Endothelial cell of umbilical vein (primary cell): ENCODE measurements around the gene MAP3K14. TPM values are rescaled to one million over a fixed set of nuclear protein-coding genes. Genes with fewer than 3 reads are reported as not detected.

Source experiments
- BruUV-seq: library from RNA; stranded (reverse); fragments of 400-500 nt; replicated peaks from 2 replicates; lab custom pipeline; 2021; lab: Mats Ljungman, UMichigan
- CTCF ChIA-PET: fragments of 300-600, 350-600 bp; sonication (Branson Sonifier 250); formaldehyde crosslinking; loops from one replicate; lab custom pipeline; 2021; ENCODE audit warnings: antibody characterized with exemption, inconsistent platforms; lab: Charles Lee
- POLR2A ChIA-PET: fragments of 300-600, 350-600 bp; sonication (Branson Sonifier 250); formaldehyde crosslinking; loops from one replicate; lab custom pipeline; 2021; ENCODE audit warnings: antibody characterized with exemption, inconsistent platforms; lab: Charles Lee
- DNase-seq: peaks from one replicate; pipeline ENCODE4 v3.0.0-alpha.2; 2011; ENCODE audit warnings: low read depth, low spot score
- FAIRE-seq: peaks from 2 replicates; lab custom pipeline; 2011; peaks lifted over from hg19 to GRCh38; lab: Jason Lieb, UNC
- H2AFZ ChIP-seq: 2 replicates; pipeline ENCODE4 v1.6.0; 2012; ENCODE audit warnings: low read depth, low read length, control low read depth, inconsistent platforms
- H3K27ac ChIP-seq: 2 replicates; pipeline ENCODE4 v1.5.1; 2011; ENCODE audit warnings: low read depth, mild to moderate bottlenecking, control low read depth, low read length, moderate library complexity; ENCODE audit not compliant: insufficient read depth
- H3K27me3 ChIP-seq, 2 experiments: 2 replicates each; pipeline versions ENCODE4 v1.6.0 to v1.6.1; 2011; ENCODE audit warnings: low read length in 2 of 2, mixed read lengths in 1 of 2; ENCODE audit not compliant: control insufficient read depth in 2 of 2, insufficient read depth in 2 of 2
- H3K36me3 ChIP-seq, 2 experiments: 2 replicates in 1 of 2; 3 replicates in 1 of 2; pipeline ENCODE4 v1.5.1; 2011; ENCODE audit warnings: low read length in 2 of 2, mild to moderate bottlenecking in 1 of 2, moderate library complexity in 1 of 2; ENCODE audit not compliant: control insufficient read depth in 2 of 2, insufficient read depth in 2 of 2; ENCODE audit errors: extremely low read depth in 1 of 2
- H3K4me1 ChIP-seq: 3 replicates; pipeline ENCODE4 v1.5.1; 2011; ENCODE audit warnings: mild to moderate bottlenecking, low read length; ENCODE audit not compliant: control insufficient read depth, insufficient read depth; ENCODE audit errors: extremely low read depth
- H3K4me2 ChIP-seq: 2 replicates; pipeline ENCODE4 v1.6.1; 2011; ENCODE audit warnings: low read length, control low read depth, mixed read lengths; ENCODE audit not compliant: insufficient read depth
- H3K4me3 ChIP-seq, 3 experiments: fragments of 200-600 bp in 1 of 3; sonication (generic), shearing (Covaris generic) in 1 of 3; replicated peaks in 1 of 3; 2 replicates each; pipeline ENCODE4 v1.5.1; 2011 to 2016; ENCODE audit warnings: control low read depth in 3 of 3, low read length in 3 of 3, mild to moderate bottlenecking in 2 of 3, inconsistent platforms in 1 of 3, low read depth in 1 of 3, moderate library complexity in 1 of 3; ENCODE audit not compliant: insufficient read depth in 1 of 3
- H3K79me2 ChIP-seq: 2 replicates; pipeline ENCODE4 v1.6.0; 2012; ENCODE audit warnings: low read length, inconsistent platforms; ENCODE audit not compliant: control insufficient read depth, insufficient read depth
- H3K9ac ChIP-seq: replicated peaks from 2 replicates; pipeline ENCODE3; 2011; ENCODE audit warnings: low read length, control low read depth; ENCODE audit not compliant: insufficient read depth; ENCODE audit errors: extremely low read depth
- H3K9me1 ChIP-seq: replicated peaks from 3 replicates; pipeline ENCODE4 v1.6.0; 2011; ENCODE audit warnings: mild to moderate bottlenecking, low read length; ENCODE audit not compliant: control insufficient read depth, insufficient read depth; ENCODE audit errors: extremely low read depth
- H3K9me3 ChIP-seq: replicated peaks from 2 replicates; pipeline ENCODE4 v1.5.1; 2012; ENCODE audit warnings: low read length, inconsistent platforms; ENCODE audit not compliant: control insufficient read depth, insufficient read depth
- H4K20me1 ChIP-seq: replicated peaks from 2 replicates; pipeline ENCODE3; 2011; ENCODE audit warnings: mild to moderate bottlenecking, low read length; ENCODE audit not compliant: control insufficient read depth, insufficient read depth; ENCODE audit errors: extremely low read depth
- EZH2 ChIP-seq: IDR thresholded peaks from 2 replicates; pipeline ENCODE4 v1.6.1; 2012; ENCODE audit warnings: borderline replicate concordance, low read depth, mild to moderate bottlenecking, moderate library complexity, low read length, inconsistent platforms; ENCODE audit not compliant: severe bottlenecking
- FOS ChIP-seq: IDR thresholded peaks from 2 replicates; pipeline ENCODE4 v1.6.1; 2011; ENCODE audit warnings: mild to moderate bottlenecking, low read length, moderate library complexity, borderline replicate concordance; ENCODE audit not compliant: insufficient read depth
- GATA2 ChIP-seq: IDR thresholded peaks from 2 replicates; pipeline ENCODE4 v1.7.0; 2011; ENCODE audit warnings: low read depth, mild to moderate bottlenecking, moderate library complexity, mixed read lengths, low read length; ENCODE audit not compliant: insufficient read length, insufficient read depth
- JUN ChIP-seq: IDR thresholded peaks from 2 replicates; pipeline ENCODE4 v1.6.1; 2011; ENCODE audit warnings: borderline replicate concordance, low read depth; ENCODE audit not compliant: insufficient read length, insufficient read depth
- MYC ChIP-seq: IDR thresholded peaks from one replicate; pipeline ENCODE4 v1.6.1; 2011; ENCODE audit warnings: mild to moderate bottlenecking, low read depth, low read length
- POLR2A ChIP-seq: IDR thresholded peaks from 2 replicates; pipeline ENCODE4 v1.6.1; 2012; ENCODE audit warnings: low read depth, mild to moderate bottlenecking, control low read depth, low read length
- POLR2AphosphoS5 ChIP-seq: IDR thresholded peaks from 2 replicates; pipeline ENCODE4 v1.6.1; 2012; ENCODE audit warnings: low read depth, mild to moderate bottlenecking, control low read depth, low read length, moderate library complexity; ENCODE audit not compliant: insufficient read depth
- dilution Hi-C: fragments of 300-500 bp; cut with MboI; formaldehyde crosslinking; loops from one replicate; pipeline ENCODE4 v1.15.0; 2019; ENCODE audit warnings: low sequenced_read_pairs; ENCODE audit not compliant: extremely low pct_ligation_motif_present
- intact Hi-C: fragments of 100-400 bp; cut with micrococcal nuclease; formaldehyde crosslinking; loops from one replicate; pipeline ENCODE4 v1.10.0; 2022
- polyA plus RNA-seq, 4 experiments: library from polyadenylated mRNA; depleted of rRNA in 3 of 4; stranded (reverse) in 3 of 4; unstranded in 1 of 4; fragments of >200 nt; gene quantifications; 2 replicates each; pipeline versions ENCODE4 v1.2.1 to v1.2.3, GENCODE V29; 2011 to 2012; ENCODE audit warnings: missing spikeins in 1 of 4
- total RNA-seq: library from RNA; stranded (reverse); gene quantifications from 2 replicates; pipeline ENCODE4 v1.2.3, GENCODE V29; 2021
- TF ChIP-seq, protein P1 (sequence below), 2 donors: IDR thresholded peaks; 1 replicate in 1 of 2; 2 replicates in 1 of 2; pipeline ENCODE4 v1.5.1; 2011; ENCODE audit warnings: low read length in 2 of 2, mild to moderate bottlenecking in 2 of 2, moderate library complexity in 2 of 2, control low read depth in 1 of 2, inconsistent platforms in 1 of 2, low read depth in 1 of 2; ENCODE audit not compliant: insufficient read depth in 1 of 2; ENCODE audit errors: extremely low read depth in 1 of 2
- TF ChIP-seq, protein P2 (sequence below): IDR thresholded peaks from 2 replicates; pipeline ENCODE4 v1.6.1; 2011; ENCODE audit not compliant: insufficient read depth, insufficient read length

Gene MAP3K14
- total and polyA plus RNA-seq, 2 donors (not counting 3 experiments of a cell fraction or from before 2014, with no cell fraction given), result 5.4 to 9.8 TPM

GRCh38 chr17:45308840-45309239, 8.0 kb downstream of the MAP3K14 start:
- no peak overlapping the region for H3K9ac ChIP-seq
- no peaks in the 10 kb centered on the region for H3K9me1 ChIP-seq
- CTCF ChIA-PET, result interaction anchor here (1.0 to 4.2 kb wide), 3 partner anchors 15 to 33 kb away, joined by 3 to 27 read pairs (median 4); no protein-coding TSS in a partner anchor
- TF ChIP-seq POLR2AphosphoS5, result no peak
- TF ChIP-seq, protein P1, sequence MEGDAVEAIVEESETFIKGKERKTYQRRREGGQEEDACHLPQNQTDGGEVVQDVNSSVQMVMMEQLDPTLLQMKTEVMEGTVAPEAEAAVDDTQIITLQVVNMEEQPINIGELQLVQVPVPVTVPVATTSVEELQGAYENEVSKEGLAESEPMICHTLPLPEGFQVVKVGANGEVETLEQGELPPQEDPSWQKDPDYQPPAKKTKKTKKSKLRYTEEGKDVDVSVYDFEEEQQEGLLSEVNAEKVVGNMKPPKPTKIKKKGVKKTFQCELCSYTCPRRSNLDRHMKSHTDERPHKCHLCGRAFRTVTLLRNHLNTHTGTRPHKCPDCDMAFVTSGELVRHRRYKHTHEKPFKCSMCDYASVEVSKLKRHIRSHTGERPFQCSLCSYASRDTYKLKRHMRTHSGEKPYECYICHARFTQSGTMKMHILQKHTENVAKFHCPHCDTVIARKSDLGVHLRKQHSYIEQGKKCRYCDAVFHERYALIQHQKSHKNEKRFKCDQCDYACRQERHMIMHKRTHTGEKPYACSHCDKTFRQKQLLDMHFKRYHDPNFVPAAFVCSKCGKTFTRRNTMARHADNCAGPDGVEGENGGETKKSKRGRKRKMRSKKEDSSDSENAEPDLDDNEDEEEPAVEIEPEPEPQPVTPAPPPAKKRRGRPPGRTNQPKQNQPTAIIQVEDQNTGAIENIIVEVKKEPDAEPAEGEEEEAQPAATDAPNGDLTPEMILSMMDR (IDR thresholded peaks at IDR 0.05; ENCODE audit: extremely low read depth in 1 of 2, insufficient read depth in 1 of 2, low read depth in 1 of 2, low read length in 2 of 2), result no peak
- TF ChIP-seq JUN, result no peak
- no peak for TF ChIP-seq MYC
- TF ChIP-seq POLR2A, result no peak
- TF ChIP-seq, protein P2, sequence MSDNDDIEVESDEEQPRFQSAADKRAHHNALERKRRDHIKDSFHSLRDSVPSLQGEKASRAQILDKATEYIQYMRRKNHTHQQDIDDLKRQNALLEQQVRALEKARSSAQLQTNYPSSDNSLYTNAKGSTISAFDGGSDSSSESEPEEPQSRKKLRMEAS, result no peak
- no peak for TF ChIP-seq EZH2
- TF ChIP-seq FOS, result no peak
- no peak for TF ChIP-seq GATA2
- DNase-seq, result no peak
- peaks cover 82% of the 10 kb centered on the region for H3K79me2 ChIP-seq
- H3K27ac ChIP-seq, result no peak overlapping the region
- BruUV-seq, result no TSS peak
- H3K36me3 ChIP-seq, result peaks cover 0 to 7% of the 10 kb centered on the region in 2 experiments
- intact Hi-C loops (no loop called here), dilution Hi-C loops (no loop called here)
- POLR2A ChIA-PET, result interaction anchor here (1.1 kb wide), 1 partner anchor 29 kb away, joined by 3 read pairs; no protein-coding TSS in a partner anchor
- no peaks in the 10 kb centered on the region for H3K9me3 ChIP-seq
- no peak for FAIRE-seq
- no peaks in the 10 kb centered on the region for H3K27me3 ChIP-seq
- H3K4me2 ChIP-seq, result no peak overlapping the region
- no peaks in the 10 kb centered on the region for H4K20me1 ChIP-seq
- H2AFZ ChIP-seq, result no peak overlapping the region
- H3K4me3 ChIP-seq, result no peak overlapping the region
- H3K4me1 ChIP-seq, result peaks cover 24% of the 10 kb centered on the region
